ENCODE results near the gene SPN. TPM values are rescaled to one million over a fixed set of nuclear protein-coding genes. Genes with fewer than 3 reads are reported as not detected.
"Not testable (repeated sequence)": the region's sequence is repeated elsewhere in the genome, so short reads cannot be mapped to it uniquely, and the experiment has no call there.

The SPN gene
- total RNA-seq, 1 donor, result 451 TPM

- peak in 2 of 3 donors; percentile 54 to 81 for DNase-seq (ENCODE audit: low read depth in 2 of 3, low spot score in 2 of 3)
These were observed 17.9 kb upstream of the SPN start for GRCh38 chr16:29644973-29645693.

- peak in 2 of 3 donors; percentile 68 to 71 for DNase-seq (ENCODE audit: low read depth in 2 of 3, low spot score in 2 of 3)
These were observed 17.3 kb upstream of the SPN start for GRCh38 chr16:29645694-29646187.

- DNase-seq (ENCODE audit: low read depth in 2 of 3, low spot score in 2 of 3), result no peak
These were observed 16.1 kb upstream of the SPN start for GRCh38 chr16:29646947-29647346.

- DNase-seq (ENCODE audit: low read depth in 2 of 3, low spot score in 2 of 3), result no peak
These were observed 13.2 kb upstream of the SPN start for GRCh38 chr16:29649588-29650494.

- no peak for DNase-seq (ENCODE audit: low read depth in 2 of 3, low spot score in 2 of 3)
These were observed 12.3 kb upstream of the SPN start for GRCh38 chr16:29650771-29651170.

- DNase-seq (ENCODE audit: low read depth in 2 of 3, low spot score in 2 of 3), result no peak
These were observed 11.2 kb upstream of the SPN start for GRCh38 chr16:29651774-29652349.

GRCh38 chr16:29653471-29653870, 9.6 kb upstream of the SPN start:
- DNase-seq (ENCODE audit: low read depth in 2 of 3, low spot score in 2 of 3), result peak in 2 of 3 donors; percentile 55 to 61

- not testable (repeated sequence) for DNase-seq (ENCODE audit: low read depth in 2 of 3, low spot score in 2 of 3)
These were observed 9.2 kb upstream of the SPN start for GRCh38 chr16:29653890-29654289.

GRCh38 chr16:29656688-29657523, 6.1 kb upstream of the SPN start:
- DNase-seq (ENCODE audit: low read depth in 2 of 3, low spot score in 2 of 3), result no peak

GRCh38 chr16:29658705-29659104, 4.3 kb upstream of the SPN start:
- DNase-seq (ENCODE audit: low read depth in 2 of 3, low spot score in 2 of 3), result no peak

GRCh38 chr16:29662000-29662728, 883 bp upstream of the SPN start:
- DNase-seq (ENCODE audit: low read depth in 2 of 3, low spot score in 2 of 3), result no peak

- peak in 1 of 3 donors; percentile 58 for DNase-seq (ENCODE audit: low read depth in 2 of 3, low spot score in 2 of 3)
These were observed 375 bp upstream of the SPN start for GRCh38 chr16:29662729-29663015.

- no peak for DNase-seq (ENCODE audit: low read depth in 2 of 3, low spot score in 2 of 3)
These were observed 702 bp downstream of the SPN start for GRCh38 chr16:29663807-29664090.

- DNase-seq (ENCODE audit: low read depth in 2 of 3, low spot score in 2 of 3), result peak in 2 of 3 donors; percentile 67 to 79
These were observed 1.3 kb downstream of the SPN start for GRCh38 chr16:29664091-29664921.

GRCh38 chr16:29665294-29666077, 2.4 kb downstream of the SPN start:
- DNase-seq (ENCODE audit: low read depth in 2 of 3, low spot score in 2 of 3), result no peak

GRCh38 chr16:29667322-29667610, 4.2 kb downstream of the SPN start:
- not testable (repeated sequence) for DNase-seq (ENCODE audit: low read depth in 2 of 3, low spot score in 2 of 3)

GRCh38 chr16:29667755-29668154, 4.7 kb downstream of the SPN start:
- no peak for DNase-seq (ENCODE audit: low read depth in 2 of 3, low spot score in 2 of 3)

- DNase-seq (ENCODE audit: low read depth in 2 of 3, low spot score in 2 of 3), result no peak
These were observed 5.2 kb downstream of the SPN start for GRCh38 chr16:29668267-29668666.

GRCh38 chr16:29673501-29673900, 10.5 kb downstream of the SPN start:
- DNase-seq (ENCODE audit: low read depth in 2 of 3, low spot score in 2 of 3), result no peak

Measured in hematopoietic multipotent progenitor cell (in vitro differentiated cells).